H9 (cell line): ENCODE data around the gene NT5C. TPM values are rescaled to one million over a fixed set of nuclear protein-coding genes. Genes with fewer than 3 reads are reported as not detected.

Experiments
- DNase-seq: peaks from one replicate; pipeline ENCODE4 v3.0.0-alpha.2; 2017
- H2AFZ ChIP-seq: one replicate; pipeline ENCODE4 v1.6.1; 2013; ENCODE audit warnings: mild to moderate bottlenecking, low read length, control low read depth, moderate library complexity
- H2AK5ac ChIP-seq: 2 replicates; pipeline ENCODE4 v1.6.1; 2013; ENCODE audit warnings: low read length, control low read depth, mixed read lengths; ENCODE audit not compliant: insufficient read length
- H2BK120ac ChIP-seq: one replicate; pipeline ENCODE4 v1.6.1; 2013; ENCODE audit warnings: low read depth, mild to moderate bottlenecking, low read length, control low read depth, inconsistent platforms; ENCODE audit not compliant: poor library complexity, severe bottlenecking
- H2BK12ac ChIP-seq: 2 replicates; pipeline ENCODE4 v1.6.1; 2013; ENCODE audit warnings: low read length, control low read depth, mixed read lengths, low read depth; ENCODE audit not compliant: insufficient read length
- H2BK15ac ChIP-seq: 2 replicates; pipeline ENCODE4 v1.6.1; 2013; ENCODE audit warnings: low read depth, low read length, control low read depth
- H2BK20ac ChIP-seq: one replicate; pipeline ENCODE4 v1.6.1; 2013; ENCODE audit warnings: low read depth, mild to moderate bottlenecking, low read length, control low read depth, inconsistent platforms; ENCODE audit not compliant: poor library complexity, severe bottlenecking
- H2BK5ac ChIP-seq: 2 replicates; pipeline ENCODE4 v1.6.1; 2013; ENCODE audit warnings: low read length, control low read depth, mixed read lengths; ENCODE audit not compliant: insufficient read length
- H3K14ac ChIP-seq: 2 replicates; pipeline ENCODE4 v1.6.1; 2013; ENCODE audit warnings: low read length, control low read depth; ENCODE audit not compliant: insufficient read depth
- H3K18ac ChIP-seq: 2 replicates; pipeline ENCODE4 v1.6.1; 2013; ENCODE audit warnings: low read depth, mild to moderate bottlenecking, mixed read lengths, low read length, control low read depth; ENCODE audit not compliant: insufficient read length
- H3K23ac ChIP-seq: 2 replicates; pipeline ENCODE4 v1.6.1; 2013; ENCODE audit warnings: low read length, control low read depth, mixed read lengths, low read depth; ENCODE audit not compliant: insufficient read length
- H3K23me2 ChIP-seq: 2 replicates; pipeline ENCODE4 v1.6.1; 2013; ENCODE audit warnings: low read depth, mild to moderate bottlenecking, mixed read lengths, low read length, control low read depth; ENCODE audit not compliant: insufficient read length, poor library complexity, severe bottlenecking
- H3K27ac ChIP-seq: 2 replicates; pipeline ENCODE4 v1.5.1; 2013; ENCODE audit warnings: low read length, control low read depth, mixed read lengths, low read depth; ENCODE audit not compliant: insufficient read length
- H3K27me3 ChIP-seq: 2 replicates; pipeline ENCODE4 v1.6.1; 2013; ENCODE audit warnings: low read length, control low read depth, inconsistent platforms; ENCODE audit not compliant: insufficient read depth
- H3K4ac ChIP-seq: 2 replicates; pipeline ENCODE4 v1.6.1; 2013; ENCODE audit warnings: low read depth, mild to moderate bottlenecking, control low read depth, inconsistent platforms, low read length, moderate library complexity
- H3K4me1 ChIP-seq: 2 replicates; pipeline ENCODE4 v1.6.1; 2013; ENCODE audit warnings: low read length, control low read depth, inconsistent platforms; ENCODE audit not compliant: insufficient read depth
- H3K4me2 ChIP-seq: 2 replicates; pipeline ENCODE4 v1.6.1; 2013; ENCODE audit warnings: low read length, control low read depth, mixed read lengths; ENCODE audit not compliant: insufficient read length, insufficient read depth
- H3K56ac ChIP-seq: 2 replicates; pipeline ENCODE4 v1.6.1; 2013; ENCODE audit warnings: low read depth, mild to moderate bottlenecking, mixed read lengths, low read length, control low read depth; ENCODE audit not compliant: insufficient read length
- H3K79me1 ChIP-seq: 2 replicates; pipeline ENCODE4 v1.6.1; 2013; ENCODE audit warnings: low read depth, mild to moderate bottlenecking, moderate library complexity, low read length, control low read depth, inconsistent platforms; ENCODE audit not compliant: insufficient read depth, poor library complexity, severe bottlenecking
- H3K79me2 ChIP-seq: 2 replicates; pipeline ENCODE4 v1.6.1; 2013; ENCODE audit warnings: low read length, control low read depth, inconsistent platforms; ENCODE audit not compliant: insufficient read depth
- H3K9ac ChIP-seq: 2 replicates; pipeline ENCODE4 v1.6.1; 2013; ENCODE audit warnings: low read length, control low read depth, mixed read lengths; ENCODE audit not compliant: insufficient read length; ENCODE audit errors: extremely low read depth
- H3K9me3 ChIP-seq: one replicate; pipeline ENCODE4 v1.6.1; 2013; ENCODE audit warnings: low read depth, low read length, inconsistent platforms; ENCODE audit not compliant: control insufficient read depth
- H3T11ph ChIP-seq: one replicate; pipeline ENCODE4 v1.6.1; 2013; ENCODE audit warnings: mild to moderate bottlenecking, low read length, control low read depth, inconsistent platforms
- H4K20me1 ChIP-seq: one replicate; pipeline ENCODE4 v1.6.1; 2013; ENCODE audit not compliant: control insufficient read depth, insufficient read length, insufficient read depth
- H4K5ac ChIP-seq: 2 replicates; pipeline ENCODE4 v1.6.1; 2013; ENCODE audit warnings: low read depth, mild to moderate bottlenecking, mixed read lengths, low read length, control low read depth; ENCODE audit not compliant: insufficient read length
- H4K8ac ChIP-seq: replicated peaks from 2 replicates; pipeline ENCODE4 v1.6.1; 2013; ENCODE audit warnings: low read length, control low read depth, mixed read lengths, low read depth; ENCODE audit not compliant: insufficient read length
- H4K91ac ChIP-seq: 2 replicates; pipeline ENCODE4 v1.6.1; 2013; ENCODE audit warnings: low read depth, mild to moderate bottlenecking, moderate library complexity, mixed read lengths, low read length, control low read depth; ENCODE audit not compliant: insufficient read length
- H3K27ac Mint-ChIP-seq, 3 experiments: 2 replicates in 2 of 3; 3 replicates in 1 of 3; pipeline ENCODE4 v1.8.0; 2020 to 2021; ENCODE audit warnings: mixed read lengths in 3 of 3, mild to moderate bottlenecking in 1 of 3, moderate library complexity in 1 of 3
- H3K27me3 Mint-ChIP-seq: 2 replicates; pipeline ENCODE4 v1.8.0; 2021; ENCODE audit warnings: low read depth, mild to moderate bottlenecking, moderate library complexity, mixed read lengths
- H3K36me3 Mint-ChIP-seq, 3 experiments: 2 replicates in 2 of 3; 3 replicates in 1 of 3; pipeline ENCODE4 v1.8.0; 2020 to 2021; ENCODE audit warnings: low read depth in 3 of 3, mixed read lengths in 3 of 3; ENCODE audit not compliant: insufficient read depth in 1 of 3
- H3K4me1 Mint-ChIP-seq, 2 experiments: 2 replicates each; pipeline ENCODE4 v1.8.0; 2020; ENCODE audit warnings: mixed read lengths in 2 of 2
- H3K4me3 Mint-ChIP-seq, 2 experiments: 2 replicates in 1 of 2; 3 replicates in 1 of 2; pipeline ENCODE4 v1.8.0; 2020 to 2021; ENCODE audit warnings: mild to moderate bottlenecking in 2 of 2, mixed read lengths in 2 of 2, moderate library complexity in 1 of 2
- H3K9me3 Mint-ChIP-seq, 2 experiments: 2 replicates in 1 of 2; 3 replicates in 1 of 2; pipeline ENCODE4 v1.8.0; 2020; ENCODE audit warnings: mild to moderate bottlenecking in 2 of 2, mixed read lengths in 2 of 2, moderate library complexity in 1 of 2
- WGBS: extraction: QIAGEN DNeasy Blood & Tissue Kit; methylation state at CpG from one replicate; pipeline ENCODE4 v1.1.7; 2013; ENCODE audit warnings: missing lambda C conversion rate, low lambda C conversion rate, mixed read lengths; ENCODE audit not compliant: insufficient read length; ENCODE audit errors: extremely low coverage; 5-methylcytosine and 5-hydroxymethylcytosine counted together
- total RNA-seq: library from RNA; stranded (reverse); gene quantifications from 2 replicates; pipeline ENCODE4 v1.2.1, GENCODE V29; 2021
- TF ChIP-seq, protein P1 (sequence below): fragments of 200-600 bp; sonication (generic); conservative IDR thresholded peaks from 3 replicates; pipeline ENCODE4 v1.8.0; 2021; ENCODE audit warnings: antibody characterized with exemption, mild to moderate bottlenecking

Gene NT5C
- total RNA-seq, 1 experiment from 2014 or later, result 77.7 TPM

DNA sequence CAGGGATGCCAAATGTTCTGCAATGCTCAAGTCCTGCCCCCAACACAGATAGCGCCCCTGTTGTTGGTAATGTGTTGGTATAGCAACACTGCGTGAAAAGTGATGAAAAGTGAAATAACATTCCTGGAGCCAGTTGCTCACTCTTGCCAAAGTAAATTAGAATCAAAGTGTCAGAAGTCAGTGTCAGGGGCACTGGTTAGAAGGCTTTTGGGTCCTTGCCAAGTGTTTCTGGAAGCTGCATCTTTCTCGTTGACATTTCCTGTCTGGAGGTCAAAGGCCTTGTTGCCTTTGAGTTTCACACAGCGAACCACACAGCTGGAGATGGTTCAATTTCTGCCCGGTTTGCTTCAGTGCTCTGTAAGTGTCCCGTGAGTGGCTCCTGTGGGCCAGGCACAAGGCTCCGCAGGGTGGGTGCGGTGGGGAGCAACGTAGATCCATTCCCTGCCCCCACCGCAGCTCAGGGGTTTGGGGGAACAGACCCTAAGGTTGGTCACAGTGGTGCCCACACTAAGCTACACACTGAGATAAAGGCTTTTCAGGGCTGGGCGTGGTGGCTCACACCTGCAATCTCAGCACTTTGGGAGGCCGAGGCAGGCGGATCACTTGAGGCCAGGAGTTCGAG is 47.4 kb downstream of the NT5C start:
- no peaks in the 10 kb centered on the region for H3K9me3 Mint-ChIP-seq
- no peaks in the 10 kb centered on the region for H3K36me3 Mint-ChIP-seq
- no peak overlapping the region for H3K4me2 ChIP-seq
- no peak overlapping the region for H2BK15ac ChIP-seq
- H3K9ac ChIP-seq, result no peak overlapping the region
- H3K14ac ChIP-seq, result no peak overlapping the region
- no peak overlapping the region for H2BK12ac ChIP-seq
- DNase-seq, result no peak
- no peak overlapping the region for H4K8ac ChIP-seq
- no peak overlapping the region for H4K91ac ChIP-seq
- no peak overlapping the region for H3K18ac ChIP-seq
- no peak overlapping the region for H3K56ac ChIP-seq
- no peak overlapping the region for H3T11ph ChIP-seq
- no peaks in the 10 kb centered on the region for H3K27me3 ChIP-seq
- H3K79me1 ChIP-seq, result no peaks in the 10 kb centered on the region
- no peaks in the 10 kb centered on the region for H4K20me1 ChIP-seq
- peaks cover 7% of the 10 kb centered on the region for H3K23me2 ChIP-seq
- no peak overlapping the region for H2AK5ac ChIP-seq
- H3K4me1 Mint-ChIP-seq, result peaks cover 42% of the 10 kb centered on the region in 2 experiments
- peaks cover 13% of the 10 kb centered on the region; the same call in 1 of the 2 replicates for H3K4me1 ChIP-seq
- no peak overlapping the region for H2BK20ac ChIP-seq
- no peaks in the 10 kb centered on the region for H3K79me2 ChIP-seq
- no CpG with 5 or more reads among the region's 14 CpGs for WGBS
- no peak overlapping the region; a peak in 1 of 5 replicates for H3K4me3 Mint-ChIP-seq
- H3K4ac ChIP-seq, result no peak overlapping the region
- no peak overlapping the region for H2BK120ac ChIP-seq
- H3K27ac Mint-ChIP-seq, result no peak overlapping the region
- no peak overlapping the region for H2AFZ ChIP-seq
- no peak overlapping the region for H4K5ac ChIP-seq
- H3K9me3 ChIP-seq, result no peaks in the 10 kb centered on the region
- no peak overlapping the region for H2BK5ac ChIP-seq
- H3K27ac ChIP-seq, result no peak overlapping the region
- H3K23ac ChIP-seq, result no peak overlapping the region
- TF ChIP-seq, protein P1, sequence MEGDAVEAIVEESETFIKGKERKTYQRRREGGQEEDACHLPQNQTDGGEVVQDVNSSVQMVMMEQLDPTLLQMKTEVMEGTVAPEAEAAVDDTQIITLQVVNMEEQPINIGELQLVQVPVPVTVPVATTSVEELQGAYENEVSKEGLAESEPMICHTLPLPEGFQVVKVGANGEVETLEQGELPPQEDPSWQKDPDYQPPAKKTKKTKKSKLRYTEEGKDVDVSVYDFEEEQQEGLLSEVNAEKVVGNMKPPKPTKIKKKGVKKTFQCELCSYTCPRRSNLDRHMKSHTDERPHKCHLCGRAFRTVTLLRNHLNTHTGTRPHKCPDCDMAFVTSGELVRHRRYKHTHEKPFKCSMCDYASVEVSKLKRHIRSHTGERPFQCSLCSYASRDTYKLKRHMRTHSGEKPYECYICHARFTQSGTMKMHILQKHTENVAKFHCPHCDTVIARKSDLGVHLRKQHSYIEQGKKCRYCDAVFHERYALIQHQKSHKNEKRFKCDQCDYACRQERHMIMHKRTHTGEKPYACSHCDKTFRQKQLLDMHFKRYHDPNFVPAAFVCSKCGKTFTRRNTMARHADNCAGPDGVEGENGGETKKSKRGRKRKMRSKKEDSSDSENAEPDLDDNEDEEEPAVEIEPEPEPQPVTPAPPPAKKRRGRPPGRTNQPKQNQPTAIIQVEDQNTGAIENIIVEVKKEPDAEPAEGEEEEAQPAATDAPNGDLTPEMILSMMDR, result no peak
- no peaks in the 10 kb centered on the region; the same call in 1 of the 2 replicates for H3K27me3 Mint-ChIP-seq
